ENCODE data around the gene ATP8B1. TPM values are rescaled to one million over a fixed set of nuclear protein-coding genes. Genes with fewer than 3 reads are reported as not detected.

ATP8B1 gene
- total and polyA plus RNA-seq, 2 experiments from 2014 or later, result 1.7 to 3.0 TPM

DNA sequence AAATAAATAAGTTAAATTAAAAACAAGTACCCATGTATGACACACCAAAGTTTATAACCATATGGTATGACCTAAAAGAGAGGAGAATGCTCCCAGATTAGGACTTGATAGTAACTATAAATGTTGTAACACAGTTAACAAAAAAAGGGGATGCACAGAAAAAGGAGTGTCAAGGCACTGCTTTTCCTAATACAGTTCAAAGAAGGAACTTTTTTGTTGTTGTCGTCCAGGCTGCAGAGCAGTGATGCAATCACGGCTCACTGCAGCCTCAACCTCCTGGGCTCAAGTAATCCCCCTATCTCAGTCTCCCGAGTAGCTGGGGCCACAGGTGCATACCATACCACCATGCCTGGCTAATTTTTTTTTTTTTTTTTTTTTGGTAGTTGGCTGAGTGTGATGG, 184.2 kb downstream of the ATP8B1 start (continued):
- TF ChIP-seq, protein P1, sequence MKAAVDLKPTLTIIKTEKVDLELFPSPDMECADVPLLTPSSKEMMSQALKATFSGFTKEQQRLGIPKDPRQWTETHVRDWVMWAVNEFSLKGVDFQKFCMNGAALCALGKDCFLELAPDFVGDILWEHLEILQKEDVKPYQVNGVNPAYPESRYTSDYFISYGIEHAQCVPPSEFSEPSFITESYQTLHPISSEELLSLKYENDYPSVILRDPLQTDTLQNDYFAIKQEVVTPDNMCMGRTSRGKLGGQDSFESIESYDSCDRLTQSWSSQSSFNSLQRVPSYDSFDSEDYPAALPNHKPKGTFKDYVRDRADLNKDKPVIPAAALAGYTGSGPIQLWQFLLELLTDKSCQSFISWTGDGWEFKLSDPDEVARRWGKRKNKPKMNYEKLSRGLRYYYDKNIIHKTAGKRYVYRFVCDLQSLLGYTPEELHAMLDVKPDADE (IDR thresholded peaks at IDR 0.05), result no peak
- TF ChIP-seq, protein P2, sequence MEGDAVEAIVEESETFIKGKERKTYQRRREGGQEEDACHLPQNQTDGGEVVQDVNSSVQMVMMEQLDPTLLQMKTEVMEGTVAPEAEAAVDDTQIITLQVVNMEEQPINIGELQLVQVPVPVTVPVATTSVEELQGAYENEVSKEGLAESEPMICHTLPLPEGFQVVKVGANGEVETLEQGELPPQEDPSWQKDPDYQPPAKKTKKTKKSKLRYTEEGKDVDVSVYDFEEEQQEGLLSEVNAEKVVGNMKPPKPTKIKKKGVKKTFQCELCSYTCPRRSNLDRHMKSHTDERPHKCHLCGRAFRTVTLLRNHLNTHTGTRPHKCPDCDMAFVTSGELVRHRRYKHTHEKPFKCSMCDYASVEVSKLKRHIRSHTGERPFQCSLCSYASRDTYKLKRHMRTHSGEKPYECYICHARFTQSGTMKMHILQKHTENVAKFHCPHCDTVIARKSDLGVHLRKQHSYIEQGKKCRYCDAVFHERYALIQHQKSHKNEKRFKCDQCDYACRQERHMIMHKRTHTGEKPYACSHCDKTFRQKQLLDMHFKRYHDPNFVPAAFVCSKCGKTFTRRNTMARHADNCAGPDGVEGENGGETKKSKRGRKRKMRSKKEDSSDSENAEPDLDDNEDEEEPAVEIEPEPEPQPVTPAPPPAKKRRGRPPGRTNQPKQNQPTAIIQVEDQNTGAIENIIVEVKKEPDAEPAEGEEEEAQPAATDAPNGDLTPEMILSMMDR (conservative IDR thresholded peaks at IDR 0.05; ENCODE audit: low read depth in 2 of 2), result no peak
- TF ChIP-seq, protein P3, sequence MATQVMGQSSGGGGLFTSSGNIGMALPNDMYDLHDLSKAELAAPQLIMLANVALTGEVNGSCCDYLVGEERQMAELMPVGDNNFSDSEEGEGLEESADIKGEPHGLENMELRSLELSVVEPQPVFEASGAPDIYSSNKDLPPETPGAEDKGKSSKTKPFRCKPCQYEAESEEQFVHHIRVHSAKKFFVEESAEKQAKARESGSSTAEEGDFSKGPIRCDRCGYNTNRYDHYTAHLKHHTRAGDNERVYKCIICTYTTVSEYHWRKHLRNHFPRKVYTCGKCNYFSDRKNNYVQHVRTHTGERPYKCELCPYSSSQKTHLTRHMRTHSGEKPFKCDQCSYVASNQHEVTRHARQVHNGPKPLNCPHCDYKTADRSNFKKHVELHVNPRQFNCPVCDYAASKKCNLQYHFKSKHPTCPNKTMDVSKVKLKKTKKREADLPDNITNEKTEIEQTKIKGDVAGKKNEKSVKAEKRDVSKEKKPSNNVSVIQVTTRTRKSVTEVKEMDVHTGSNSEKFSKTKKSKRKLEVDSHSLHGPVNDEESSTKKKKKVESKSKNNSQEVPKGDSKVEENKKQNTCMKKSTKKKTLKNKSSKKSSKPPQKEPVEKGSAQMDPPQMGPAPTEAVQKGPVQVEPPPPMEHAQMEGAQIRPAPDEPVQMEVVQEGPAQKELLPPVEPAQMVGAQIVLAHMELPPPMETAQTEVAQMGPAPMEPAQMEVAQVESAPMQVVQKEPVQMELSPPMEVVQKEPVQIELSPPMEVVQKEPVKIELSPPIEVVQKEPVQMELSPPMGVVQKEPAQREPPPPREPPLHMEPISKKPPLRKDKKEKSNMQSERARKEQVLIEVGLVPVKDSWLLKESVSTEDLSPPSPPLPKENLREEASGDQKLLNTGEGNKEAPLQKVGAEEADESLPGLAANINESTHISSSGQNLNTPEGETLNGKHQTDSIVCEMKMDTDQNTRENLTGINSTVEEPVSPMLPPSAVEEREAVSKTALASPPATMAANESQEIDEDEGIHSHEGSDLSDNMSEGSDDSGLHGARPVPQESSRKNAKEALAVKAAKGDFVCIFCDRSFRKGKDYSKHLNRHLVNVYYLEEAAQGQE (IDR thresholded peaks at IDR 0.05; ENCODE audit: unreplicated experiment), result no peak
- TF ChIP-seq EZH2phosphoT487 (IDR thresholded peaks at IDR 0.05; ENCODE audit: unreplicated experiment), result no peak
- no peak for TF ChIP-seq ZNF114 (CRISPR knock-in tag; IDR thresholded peaks at IDR 0.05)
- no peak for TF ChIP-seq POLR2AphosphoS5 (IDR thresholded peaks at IDR 0.05; ENCODE audit: low read depth)
- no peak for TF ChIP-seq JUNB (IDR thresholded peaks at IDR 0.05; ENCODE audit: unreplicated experiment)
- no peak for TF ChIP-seq ZNF331 (CRISPR knock-in tag; IDR thresholded peaks at IDR 0.05; ENCODE audit: low read depth)

DNA sequence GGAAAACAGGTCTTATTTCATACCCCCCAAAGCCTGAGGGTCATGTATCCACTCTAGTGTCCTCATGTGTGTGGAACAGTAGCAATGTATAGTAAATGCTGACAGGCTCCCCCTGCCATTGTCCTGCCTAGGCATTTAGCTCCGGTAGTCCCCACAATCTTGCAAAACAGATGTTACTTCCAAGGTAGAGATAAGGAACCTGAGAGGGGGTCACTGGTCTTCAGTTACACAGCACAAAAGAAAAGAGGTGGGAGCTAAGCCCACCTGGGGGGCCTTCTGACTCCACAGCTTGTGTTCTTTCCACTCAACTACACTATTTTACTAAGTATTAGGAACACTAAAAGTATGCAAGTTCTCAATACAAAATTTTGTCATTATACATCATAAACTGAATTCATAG, 199.2 kb downstream of the ATP8B1 start:
- H3K27ac ChIP-seq (ENCODE audit: low read depth), result no peak overlapping the region
- no peaks in the 10 kb centered on the region for H3K9me2 ChIP-seq (ENCODE audit: insufficient read depth)
- peaks cover 77% of the 10 kb centered on the region for H3K36me3 ChIP-seq (ENCODE audit: insufficient read depth)
- H3K79me2 ChIP-seq (replicated peaks; ENCODE audit: insufficient read depth), result peaks cover 4% of the 10 kb centered on the region; the same call in 1 of the 2 replicates
- Mint-ChIP-seq H3K4me3 (no peak overlapping the region), H3K4me1 (no peaks in the 10 kb centered on the region), H3K9me3 (no peaks in the 10 kb centered on the region; the same call in 2 of the 3 replicates), H3K27ac (no peak overlapping the region), H3K27me3 (ENCODE audit: insufficient read depth, low read depth, poor library complexity) (peaks cover 3% of the 10 kb centered on the region), H3K36me3 (ENCODE audit: low read depth) (peaks cover 92% of the 10 kb centered on the region)
- ATAC-seq (no peak), DNase-seq (ENCODE audit: low spot score) (no peak)
- no peak overlapping the region for H3K4me3 ChIP-seq
- no peaks in the 10 kb centered on the region for H3K4me1 ChIP-seq (ENCODE audit: insufficient read depth)
- H2AFZ ChIP-seq, result no peak overlapping the region
- H3K4me2 ChIP-seq, result no peak overlapping the region
- no peaks in the 10 kb centered on the region for H3K27me3 ChIP-seq (ENCODE audit: insufficient read depth)
- no peaks in the 10 kb centered on the region for H3F3A ChIP-seq (replicated peaks; ENCODE audit: low read depth)
- TF ChIP-seq JUNB (IDR thresholded peaks at IDR 0.05; ENCODE audit: unreplicated experiment), result no peak
- no peak for TF ChIP-seq ZNF331 (CRISPR knock-in tag; IDR thresholded peaks at IDR 0.05; ENCODE audit: low read depth)
- no peak for TF ChIP-seq EZH2 (IDR thresholded peaks at IDR 0.05; ENCODE audit: low read depth, unreplicated experiment)
- TF ChIP-seq, protein P1 (IDR thresholded peaks at IDR 0.05), result no peak
- H4K20me1 ChIP-seq (replicated peaks; ENCODE audit: insufficient read depth), result peaks cover 20% of the 10 kb centered on the region; the same call in 1 of the 2 replicates

Small RNAs within 50 kb of the gene (small RNA-seq; reads per million reads assigned to genes)
- not detected for gene RNU6-742P (ENCODE audit: low replicate concordance)

Other genes with a start within 250 kb of the ATP8B1 start
- 23.5 and 35.5 TPM in 2 replicates for gene FECH, start 216.6 kb downstream of the ATP8B1 start, total RNA-seq (2014; rRNA removed; shearing (Covaris generic))
- gene FECH, start 216.6 kb downstream of the ATP8B1 start, polyA plus RNA-seq (2016; fragmentation: Nextera tagmentation; extraction: Ambion mirVana), result 5.8 and 6.1 TPM in 2 replicates
- gene NARS1, start 181.5 kb downstream of the ATP8B1 start, total RNA-seq (2014; rRNA removed; shearing (Covaris generic)), result 225 and 233 TPM in 2 replicates
- 273 and 280 TPM in 2 replicates for gene NARS1, start 181.5 kb downstream of the ATP8B1 start, polyA plus RNA-seq (2016; fragmentation: Nextera tagmentation; extraction: Ambion mirVana)
- 60.5 and 72.3 TPM in 2 replicates for gene NEDD4L, start 240.9 kb upstream of the ATP8B1 start, total RNA-seq (2014; rRNA removed; shearing (Covaris generic))
- 36.2 and 40.7 TPM in 2 replicates for gene NEDD4L, start 240.9 kb upstream of the ATP8B1 start, polyA plus RNA-seq (2016; fragmentation: Nextera tagmentation; extraction: Ambion mirVana)